GM12892 (cell line): ENCODE measurements around the gene SUSD3.

ENCODE experiments used
- DNase-seq: peaks from one replicate; pipeline ENCODE4 v3.0.0; 2011; ENCODE audit not compliant: insufficient read length
- FAIRE-seq: peaks from 2 replicates; lab custom pipeline; 2011; peaks lifted over from hg19 to GRCh38; lab: Jason Lieb, UNC
- POLR2A ChIP-seq: IDR thresholded peaks from 2 replicates; pipeline ENCODE4 v1.6.1; 2011; ENCODE audit warnings: low read depth, low read length, control low read depth
- POLR2AphosphoS5 ChIP-seq: IDR thresholded peaks from 2 replicates; pipeline ENCODE4 v1.6.1; 2011; ENCODE audit warnings: low read depth, low read length, control low read depth
- TAF1 ChIP-seq: IDR thresholded peaks from 2 replicates; pipeline ENCODE4 v1.6.1; 2011; ENCODE audit warnings: low read depth, mild to moderate bottlenecking, control low read depth, low read length, borderline replicate concordance

The SUSD3 gene

DNA sequence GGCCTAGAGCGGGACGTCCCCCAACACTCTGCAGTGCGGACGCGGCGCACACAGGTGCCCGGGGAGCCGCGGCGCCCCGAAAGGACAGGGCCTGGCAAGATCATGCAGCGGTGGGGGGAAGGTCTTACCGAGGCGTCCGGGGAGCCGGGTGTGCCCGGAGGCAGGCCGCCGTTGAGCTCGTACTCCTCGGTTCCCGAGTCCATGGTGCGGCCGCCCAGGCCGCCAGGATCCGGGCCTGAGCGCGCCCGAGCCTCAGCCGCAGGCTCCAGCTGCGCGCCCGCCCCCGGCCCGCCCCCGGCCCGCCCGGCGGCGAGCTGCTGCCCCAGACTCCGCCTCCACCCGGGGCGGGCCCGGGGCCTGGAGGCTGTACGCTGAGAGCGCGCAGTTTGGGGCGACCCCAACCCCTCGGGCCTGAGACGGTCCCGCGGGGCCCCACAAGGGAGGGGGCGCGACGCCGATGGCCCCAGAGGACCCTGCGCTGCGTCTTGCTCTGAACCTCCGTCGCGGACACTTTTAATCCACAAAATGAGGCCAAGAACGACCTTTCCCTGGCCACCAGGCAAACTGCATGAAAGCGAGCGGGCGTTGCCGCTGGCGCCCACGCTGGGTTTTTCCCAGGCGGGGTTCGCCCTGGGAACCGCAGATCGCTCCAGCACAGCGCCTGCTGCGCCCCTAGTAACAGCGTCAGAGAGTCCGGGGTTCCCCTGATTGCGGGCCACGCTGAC, 75.7 kb downstream of the SUSD3 start, which contains the start of gene NINJ1:
Gene NINJ1, minus strand, starts transcription at position 237 of the 725 bp plus-strand sequence. Its CDS starts 34 bp downstream, at position 203.
- peak; percentile 58 for FAIRE-seq
- peak; percentile 93 for DNase-seq
- TF ChIP-seq POLR2AphosphoS5 (peak; percentile 65; the same call in 1 of the 2 replicates), POLR2A (peak; percentile 63), TAF1 (no peak)
